Measurements from ENCODE around the gene TNIP2. TPM values are rescaled to one million over a fixed set of nuclear protein-coding genes. Genes with fewer than 3 reads are reported as not detected.

Gene TNIP2
- total RNA-seq, 2 experiments from 2014 or later: 26.2 to 32.1 TPM

GRCh38 chr4:2792396-2792710 is 36.2 kb upstream of the TNIP2 start:
- Histone ChIP-seq H4K20me1 (ENCODE audit: insufficient read depth, low read length) (no peaks in the 10 kb centered on the region), H3K4me1 (ENCODE audit: insufficient read depth, low read length, poor library complexity, severe bottlenecking) (peaks cover 21% of the 10 kb centered on the region), H2AFZ (ENCODE audit: low read length) (no peak overlapping the region), H3K9me2 (ENCODE audit: insufficient read depth, low read length) (no peaks in the 10 kb centered on the region), H3K79me2 (ENCODE audit: insufficient read depth, low read depth, low read length) (no peaks in the 10 kb centered on the region), H3K36me3 (ENCODE audit: insufficient read depth, low read length) (no peaks in the 10 kb centered on the region), H3K4me2 (ENCODE audit: low read length) (no peak overlapping the region), H3K4me3 (ENCODE audit: low read depth, low read length, poor library complexity, severe bottlenecking) (no peak overlapping the region), H3K27ac (ENCODE audit: low read depth, low read length, poor library complexity, severe bottlenecking) (no peak overlapping the region), H3K9me3 (ENCODE audit: low read length) (no peaks in the 10 kb centered on the region)
- BruUV-seq (replicated peaks): no TSS peak
- ChIA-PET CTCF (ENCODE audit: unreplicated experiment) (no interaction called here), POLR2A (no interaction called here)
- intact Hi-C loops (cut with micrococcal nuclease; ENCODE audit: unreplicated experiment): no loop called here
- TF ChIP-seq EZH2phosphoT487 (IDR thresholded peaks at IDR 0.05; ENCODE audit: borderline replicate concordance, low read depth, low read length): no peak
- TF ChIP-seq CTCF (conservative IDR thresholded peaks at IDR 0.05; ENCODE audit: low read length): no peak
- DNase-seq (ENCODE audit: low spot score): no peak

GRCh38 chr4:2791518-2792395 is 35.6 kb upstream of the TNIP2 start:
- H3K36me3 ChIP-seq (ENCODE audit: insufficient read depth, low read length): no peaks in the 10 kb centered on the region
- no peak overlapping the region for H3K4me3 ChIP-seq (ENCODE audit: low read depth, low read length, poor library complexity, severe bottlenecking)
- H2AFZ ChIP-seq (ENCODE audit: low read length): no peak overlapping the region
- DNase-seq (ENCODE audit: low spot score): no peak
- no peak overlapping the region for H3K4me2 ChIP-seq (ENCODE audit: low read length)
- H3K79me2 ChIP-seq (ENCODE audit: insufficient read depth, low read depth, low read length): no peaks in the 10 kb centered on the region
- no peak overlapping the region for H3K27ac ChIP-seq (ENCODE audit: low read depth, low read length, poor library complexity, severe bottlenecking)
- peaks cover 27% of the 10 kb centered on the region for H3K4me1 ChIP-seq (ENCODE audit: insufficient read depth, low read length, poor library complexity, severe bottlenecking)
- H3K9me3 ChIP-seq (ENCODE audit: low read length): no peaks in the 10 kb centered on the region
- BruUV-seq (replicated peaks): no TSS peak
- H3K9me2 ChIP-seq (ENCODE audit: insufficient read depth, low read length): no peaks in the 10 kb centered on the region
- POLR2A ChIA-PET: no interaction called here
- intact Hi-C loops (cut with micrococcal nuclease; ENCODE audit: unreplicated experiment): no loop called here
- no peak for TF ChIP-seq CTCF (conservative IDR thresholded peaks at IDR 0.05; ENCODE audit: low read length)
- TF ChIP-seq EZH2phosphoT487 (IDR thresholded peaks at IDR 0.05; ENCODE audit: borderline replicate concordance, low read depth, low read length): no peak
- H4K20me1 ChIP-seq (ENCODE audit: insufficient read depth, low read length): no peaks in the 10 kb centered on the region
- CTCF ChIA-PET (ENCODE audit: unreplicated experiment): no interaction called here
